GM18499 (cell line): ENCODE data around the gene WHRN.
A peak's percentile ranks its signal among the peaks of the same experiment; 100 is the strongest.

Experiments used
- ATAC-seq: cut with Tn5 transposase; IDR thresholded peaks from one replicate; pipeline ENCODE4 v1.9.1; 2021; ENCODE audit warnings: moderate number of reproducible peaks; ENCODE audit not compliant: insufficient read depth, unreplicated experiment

The WHRN gene

DNA sequence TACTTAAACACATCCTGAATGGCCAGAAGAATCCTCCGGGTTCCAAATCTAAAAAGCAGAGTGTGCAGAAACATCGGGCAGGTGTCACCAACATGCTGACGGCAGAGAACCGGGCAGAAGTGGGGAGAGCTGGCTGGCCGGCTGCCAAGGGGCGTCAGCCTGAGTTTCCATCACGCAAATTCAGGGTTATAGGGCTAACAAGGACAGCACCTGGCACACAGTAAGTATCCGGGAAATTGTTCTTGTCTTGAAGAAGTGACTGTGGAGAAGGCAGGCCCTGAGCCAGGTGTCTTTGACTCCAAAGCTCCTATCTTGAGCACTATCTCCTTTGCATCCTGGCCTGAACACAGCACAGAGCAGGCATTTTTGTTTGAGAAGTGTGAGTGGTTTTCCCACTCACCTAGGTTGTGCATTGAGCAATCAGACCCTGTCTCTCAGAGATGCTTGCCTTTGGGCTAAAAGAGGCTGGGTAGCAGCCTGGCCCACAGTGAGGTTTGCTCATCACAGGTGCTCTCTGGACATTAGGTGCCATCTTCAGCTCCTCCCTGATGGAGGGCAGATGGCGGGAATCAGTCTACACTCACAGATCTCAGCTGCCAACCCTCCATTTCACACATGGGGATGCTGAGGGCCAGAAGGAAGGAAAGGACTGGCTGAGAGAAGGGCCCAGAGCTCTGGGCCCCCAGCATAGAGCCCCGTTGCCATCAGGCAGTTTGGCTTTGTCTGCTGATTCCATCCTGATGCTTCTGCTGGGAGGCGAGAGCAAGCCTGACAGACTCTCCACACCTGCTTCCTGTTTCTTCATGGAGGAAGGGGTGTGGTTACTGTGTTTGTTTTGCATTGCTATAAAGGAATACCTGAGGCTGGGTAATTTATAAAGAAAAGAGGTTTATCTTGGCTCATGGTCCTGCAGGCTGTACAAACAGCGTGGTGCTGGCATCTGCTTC lies 52.8 kb downstream of the WHRN start:
- ATAC-seq, result no peak

- no peak for ATAC-seq
Observed at GRCh38 chr9:114451707-114452031, 53.6 kb downstream of the WHRN start.

- ATAC-seq, result no peak
Observed at GRCh38 chr9:114450833-114451706, 54.2 kb downstream of the WHRN start.

DNA sequence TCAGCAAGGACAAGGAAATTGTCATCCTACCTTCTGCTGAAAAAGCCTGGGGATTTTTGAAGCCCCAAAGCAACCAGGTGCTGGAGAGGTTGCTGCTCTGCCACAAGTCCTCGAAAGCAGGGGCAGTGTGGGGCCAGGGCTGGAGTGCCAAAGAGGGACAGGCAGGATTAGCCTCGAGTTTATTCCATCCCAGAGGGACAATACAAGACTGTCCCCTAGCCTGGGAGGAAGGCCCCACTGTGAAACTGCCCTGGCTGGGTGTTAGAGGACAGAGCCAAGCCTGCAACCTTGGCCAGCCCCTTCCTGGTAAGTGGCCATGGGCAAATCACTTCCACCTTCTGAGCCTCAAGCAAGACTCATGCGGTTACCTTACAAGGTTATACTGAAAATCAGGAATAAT lies 55.1 kb downstream of the WHRN start:
- no peak for ATAC-seq

DNA sequence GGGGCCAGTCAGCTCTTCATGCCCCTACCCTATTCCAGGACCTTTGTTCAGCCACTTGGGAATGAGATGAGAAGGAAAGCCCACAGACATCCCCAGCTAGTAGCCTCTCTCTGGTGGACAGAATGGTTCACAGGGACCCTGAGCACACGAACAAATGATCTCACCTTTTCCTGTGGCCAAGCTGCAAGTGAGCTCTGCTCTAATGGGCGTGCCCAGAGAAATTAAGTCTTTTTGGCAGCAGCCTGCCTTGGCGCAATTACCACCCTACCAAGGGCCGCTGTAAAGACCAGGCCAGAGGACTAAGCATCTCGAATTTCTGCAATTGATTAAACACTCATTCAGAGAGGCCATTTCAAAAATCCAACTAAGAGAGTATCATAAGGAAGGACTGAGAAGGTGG lies 56.0 kb downstream of the WHRN start:
- no peak for ATAC-seq

DNA sequence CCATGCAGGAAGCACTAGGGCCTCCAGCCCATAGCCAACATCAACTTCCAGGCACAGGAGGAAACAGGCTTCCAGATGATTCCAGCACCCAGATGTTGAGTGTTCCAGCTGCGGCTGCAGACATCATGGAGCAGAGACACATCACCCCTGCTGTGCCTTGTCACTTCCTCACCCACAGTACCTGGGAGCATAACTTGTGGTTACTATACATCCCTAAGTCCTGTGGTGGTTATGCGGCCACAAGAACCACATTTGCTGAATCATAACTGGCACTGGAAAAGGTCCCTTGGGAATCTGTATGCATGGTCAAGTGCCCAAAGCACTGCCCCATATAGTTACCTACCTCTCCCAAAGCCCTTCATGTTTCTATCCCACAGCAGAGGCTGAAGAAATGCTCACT lies 56.6 kb downstream of the WHRN start:
- no peak for ATAC-seq

DNA sequence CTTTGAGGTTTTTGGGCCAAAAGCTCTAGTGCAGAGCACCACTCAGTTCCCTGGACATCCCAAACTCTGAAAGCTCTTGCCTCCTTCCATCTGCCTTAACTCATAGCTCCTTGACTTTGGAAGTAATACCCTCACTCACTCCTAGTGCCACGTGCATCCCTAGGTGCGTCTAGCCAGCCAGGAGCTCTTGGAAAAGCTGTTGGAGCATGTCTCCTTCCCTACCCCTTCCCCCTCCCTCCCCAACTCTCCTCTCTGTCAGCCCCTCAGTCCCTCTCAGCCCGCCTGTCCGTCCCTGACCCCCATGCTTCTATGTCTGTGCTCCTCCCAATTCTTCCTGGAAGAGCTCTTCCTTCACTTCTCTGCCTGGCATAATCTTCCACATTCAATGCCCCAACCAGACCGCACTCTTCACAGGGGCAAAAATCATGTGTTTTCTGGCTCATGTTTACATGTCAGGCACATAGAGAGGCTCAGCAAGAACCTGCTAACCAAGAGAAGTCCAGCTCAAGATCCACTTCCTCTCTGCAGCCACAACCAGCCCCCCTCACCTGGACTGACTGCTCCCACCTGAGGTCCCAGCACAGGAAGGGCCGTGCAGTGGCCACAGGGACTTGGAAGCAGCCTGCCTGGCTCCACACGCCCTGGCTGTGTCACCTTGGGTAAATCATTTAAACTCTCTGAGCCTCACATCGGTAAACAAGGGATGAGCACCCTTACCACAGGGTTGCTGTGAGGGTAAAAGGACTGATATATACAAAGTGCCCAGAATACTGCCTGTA lies 58.4 kb downstream of the WHRN start:
- no peak for ATAC-seq

DNA sequence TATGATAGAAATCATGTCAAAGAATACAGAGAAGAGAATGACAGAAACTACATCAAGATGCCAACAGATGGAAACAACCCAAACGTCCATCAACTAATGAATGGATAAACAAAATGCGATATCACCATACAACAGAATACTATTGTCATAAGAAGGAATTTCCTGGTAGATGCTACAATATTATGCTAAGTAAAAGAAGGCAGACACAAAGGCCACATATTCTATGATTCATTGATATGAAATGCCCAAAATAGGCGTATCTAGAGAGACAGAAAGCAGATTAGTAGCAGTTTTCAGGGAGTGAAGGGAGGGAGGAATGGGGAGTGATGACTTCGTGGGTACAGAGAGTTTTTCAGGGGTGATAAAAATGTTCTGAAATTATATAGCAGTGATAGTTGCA lies 59.2 kb downstream of the WHRN start:
- ATAC-seq, result no peak

DNA sequence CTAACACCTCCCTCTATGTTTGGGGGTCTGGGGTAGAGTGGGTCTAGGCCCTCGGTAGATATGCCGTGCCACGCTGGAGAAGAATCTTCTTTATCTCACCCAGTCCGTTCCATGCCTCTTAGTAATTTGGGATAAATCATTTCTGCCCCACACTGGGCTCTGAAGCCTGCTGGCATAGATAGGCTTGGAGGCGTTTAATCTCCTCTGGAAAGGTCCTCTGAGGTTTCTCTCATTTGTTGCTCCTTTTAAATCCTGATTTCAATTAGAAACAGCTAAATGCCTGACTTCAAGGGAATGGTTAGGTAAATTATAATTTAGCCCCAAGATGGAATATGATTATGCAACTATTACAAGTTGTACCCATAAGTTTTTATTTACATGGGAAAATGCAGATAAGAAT lies 59.7 kb downstream of the WHRN start:
- no peak for ATAC-seq

GRCh38 chr9:114442022-114442421 lies 63.3 kb downstream of the WHRN start:
- no peak for ATAC-seq

DNA sequence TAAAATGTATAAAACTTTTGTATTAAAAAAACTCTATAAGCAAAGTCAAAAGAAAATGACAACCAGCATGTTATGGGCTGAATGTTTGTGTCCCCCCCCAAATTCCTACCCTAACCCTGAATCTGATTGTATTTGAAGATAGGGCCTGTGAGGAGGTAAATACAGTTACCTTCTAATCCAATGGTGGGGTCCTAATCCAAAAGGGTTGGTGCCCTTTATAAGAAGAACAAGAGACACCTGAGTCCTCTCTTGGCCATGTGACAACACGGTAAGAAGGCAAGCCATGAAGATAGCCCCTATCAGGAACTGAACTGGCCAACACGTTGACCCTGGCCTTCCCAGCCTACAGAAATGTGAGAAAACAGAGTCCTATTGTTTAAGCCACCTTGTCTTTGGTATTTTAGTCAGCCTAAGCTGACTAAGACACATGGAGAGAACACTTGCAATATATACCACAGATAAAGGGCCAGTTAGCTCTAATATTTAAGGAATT lies 67.8 kb downstream of the WHRN start:
- no peak for ATAC-seq

DNA sequence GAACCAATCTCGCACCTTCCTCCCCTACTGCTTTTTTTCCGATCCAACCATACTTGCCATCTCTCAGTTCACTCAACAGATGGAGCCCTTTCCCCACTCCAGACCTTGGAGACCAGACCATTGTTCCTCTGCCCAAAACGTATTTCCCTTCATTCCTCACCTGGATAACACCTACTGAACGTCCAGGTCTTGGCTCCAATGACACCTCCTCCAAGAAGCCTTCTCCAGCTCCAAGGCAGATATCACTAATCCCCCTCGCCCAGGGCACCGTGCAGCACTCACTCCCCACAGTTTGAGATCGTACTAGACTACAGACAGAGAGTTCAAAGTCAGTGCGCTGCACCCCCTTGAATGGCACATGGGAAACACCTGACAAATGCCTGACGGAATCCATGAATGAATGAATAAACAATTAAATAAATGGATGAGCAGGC lies 70.4 kb downstream of the WHRN start:
- no peak for ATAC-seq

DNA sequence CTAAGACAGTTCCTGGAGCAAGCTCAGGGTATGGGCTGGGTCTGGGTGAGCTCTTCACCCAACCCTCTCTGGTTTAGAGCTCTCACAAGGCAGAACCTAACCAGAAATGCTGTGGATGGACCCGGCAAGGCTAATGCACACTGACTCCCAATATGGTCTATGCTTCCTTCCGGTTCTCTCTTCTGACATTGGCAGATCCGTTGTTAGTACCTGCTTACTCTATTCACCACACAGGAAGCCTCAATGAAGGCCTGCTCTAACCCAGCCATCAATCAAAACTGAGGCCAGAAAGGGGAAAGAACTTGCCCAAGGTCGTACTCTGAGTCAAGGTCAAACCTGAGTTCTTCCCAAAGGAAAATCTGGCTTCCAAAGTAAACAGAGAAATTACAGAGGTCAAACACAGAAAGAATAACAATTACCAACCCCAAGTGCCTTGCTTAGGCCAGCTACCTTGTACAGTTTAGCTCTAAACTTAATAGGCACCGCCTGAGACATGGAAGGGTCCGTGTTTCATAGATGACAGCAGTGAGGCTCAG lies 71.5 kb downstream of the WHRN start:
- peak; percentile 80 for ATAC-seq

DNA sequence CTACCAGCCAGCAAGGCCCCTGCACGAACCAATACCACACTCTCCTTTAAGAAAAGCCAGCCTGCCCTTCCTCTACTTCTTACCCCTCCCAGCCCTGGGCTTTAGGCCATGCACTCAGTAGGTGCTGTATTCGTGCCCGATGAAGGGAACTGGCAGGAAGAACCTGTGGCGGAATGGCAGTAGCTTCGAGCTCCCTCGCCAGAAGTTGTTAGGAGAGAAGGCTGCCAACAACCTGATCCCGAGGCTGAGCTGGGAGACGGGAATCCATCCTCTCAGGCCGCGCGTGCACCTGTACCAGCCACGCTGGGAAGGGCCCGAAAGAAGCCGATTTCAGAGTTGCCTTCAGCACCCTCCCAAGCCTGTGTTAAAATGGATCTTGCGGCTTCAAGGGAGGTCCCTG lies 72.2 kb downstream of the WHRN start:
- no peak for ATAC-seq

- ATAC-seq, result no peak
Observed at GRCh38 chr9:114432323-114433067, 72.8 kb downstream of the WHRN start.

DNA sequence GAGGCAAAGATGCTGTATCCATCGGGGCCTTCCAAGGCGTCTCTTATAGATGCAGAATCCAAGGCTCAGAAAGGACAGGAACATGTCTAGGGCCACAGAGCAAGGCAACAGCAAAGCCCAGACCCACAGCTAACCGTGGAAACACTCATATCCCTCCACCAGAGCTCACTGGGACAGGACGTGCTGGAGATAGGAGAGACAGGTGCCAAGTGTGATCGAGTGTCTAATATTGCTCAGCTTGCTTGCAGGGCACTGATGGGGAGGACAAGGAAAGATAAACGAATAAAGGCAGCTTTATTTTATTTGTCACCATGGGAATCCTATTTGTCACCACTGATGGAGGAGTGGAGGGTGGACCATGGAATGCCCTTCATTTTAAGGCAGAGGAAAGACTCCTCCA lies 73.5 kb downstream of the WHRN start:
- ATAC-seq, result no peak

DNA sequence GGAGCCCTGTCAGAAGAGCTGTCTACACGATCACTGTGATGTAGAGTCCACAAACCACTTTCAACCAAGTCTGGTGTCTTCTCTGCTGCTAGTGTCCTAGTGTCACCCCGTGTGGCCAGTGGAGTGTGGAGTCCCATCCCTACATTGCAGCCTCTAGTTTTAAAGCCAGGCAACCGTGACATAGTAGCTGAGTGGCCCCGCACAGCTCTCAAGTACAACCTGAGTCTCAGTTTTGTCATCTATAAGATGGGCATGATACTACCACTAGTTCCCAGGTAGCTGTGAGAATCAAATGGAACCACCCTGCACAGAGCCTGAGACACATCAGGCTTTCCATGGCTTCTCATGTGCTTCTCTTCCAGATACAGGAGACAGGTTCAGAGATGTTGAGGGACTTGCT lies 74.3 kb downstream of the WHRN start:
- ATAC-seq, result no peak

DNA sequence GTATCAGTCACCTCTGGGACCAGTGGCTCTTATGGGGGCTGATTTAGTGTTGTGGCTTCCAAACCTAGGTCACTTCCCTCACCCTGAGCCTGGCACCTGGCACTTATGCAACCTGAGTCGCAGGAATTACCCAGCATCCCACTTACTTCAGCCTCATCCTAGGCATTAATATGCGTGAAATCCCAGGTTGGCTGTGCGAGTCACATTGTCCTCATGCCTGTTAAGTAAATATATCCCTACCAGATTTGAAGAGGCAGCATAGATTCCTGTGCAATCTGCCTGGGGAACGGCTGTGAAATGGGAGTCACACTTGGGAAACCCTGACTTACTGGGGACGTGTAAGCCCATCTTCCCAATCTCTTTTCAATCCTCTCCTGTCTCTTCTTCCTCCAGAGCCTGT lies 74.8 kb downstream of the WHRN start:
- no peak for ATAC-seq

DNA sequence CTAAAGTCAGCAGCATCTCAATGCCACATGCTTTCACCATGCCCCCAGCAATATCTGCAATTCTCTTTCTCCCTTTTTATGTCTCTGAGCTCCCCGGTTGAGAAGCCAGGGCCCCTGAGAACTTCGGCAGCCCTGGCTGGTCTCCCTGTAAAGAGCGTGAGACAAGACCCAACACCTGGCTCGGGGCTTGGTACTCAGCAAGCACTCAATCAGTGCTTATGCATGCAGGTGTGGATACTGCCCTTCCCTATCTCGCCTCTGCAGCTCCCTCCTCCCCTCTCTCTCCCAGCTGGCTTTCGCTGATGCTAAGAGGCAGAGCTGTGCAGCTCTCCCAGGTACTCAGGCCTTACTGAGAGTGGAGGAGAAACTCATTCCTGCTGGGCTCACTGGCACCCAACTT lies 75.8 kb downstream of the WHRN start:
- ATAC-seq, result no peak

- ATAC-seq, result no peak
Observed at GRCh38 chr9:114428466-114428865, 76.8 kb downstream of the WHRN start.
